MM.1S (cell line): ENCODE results near the gene BRD4.

Source experiments
- CTCF ChIP-seq: fragments of 300-600 bp; sonication (generic); IDR thresholded peaks from 2 replicates; pipeline ENCODE4 v1.5.1; 2016; ENCODE audit warnings: antibody characterized with exemption, low read length, mixed read lengths
- EZH2 ChIP-seq: fragments of 300-600 bp; sonication (generic); optimal IDR thresholded peaks from 2 replicates; pipeline ENCODE3; 2017; ENCODE audit warnings: low read depth, mild to moderate bottlenecking, antibody characterized with exemption, low read length, mixed read lengths

DNA sequence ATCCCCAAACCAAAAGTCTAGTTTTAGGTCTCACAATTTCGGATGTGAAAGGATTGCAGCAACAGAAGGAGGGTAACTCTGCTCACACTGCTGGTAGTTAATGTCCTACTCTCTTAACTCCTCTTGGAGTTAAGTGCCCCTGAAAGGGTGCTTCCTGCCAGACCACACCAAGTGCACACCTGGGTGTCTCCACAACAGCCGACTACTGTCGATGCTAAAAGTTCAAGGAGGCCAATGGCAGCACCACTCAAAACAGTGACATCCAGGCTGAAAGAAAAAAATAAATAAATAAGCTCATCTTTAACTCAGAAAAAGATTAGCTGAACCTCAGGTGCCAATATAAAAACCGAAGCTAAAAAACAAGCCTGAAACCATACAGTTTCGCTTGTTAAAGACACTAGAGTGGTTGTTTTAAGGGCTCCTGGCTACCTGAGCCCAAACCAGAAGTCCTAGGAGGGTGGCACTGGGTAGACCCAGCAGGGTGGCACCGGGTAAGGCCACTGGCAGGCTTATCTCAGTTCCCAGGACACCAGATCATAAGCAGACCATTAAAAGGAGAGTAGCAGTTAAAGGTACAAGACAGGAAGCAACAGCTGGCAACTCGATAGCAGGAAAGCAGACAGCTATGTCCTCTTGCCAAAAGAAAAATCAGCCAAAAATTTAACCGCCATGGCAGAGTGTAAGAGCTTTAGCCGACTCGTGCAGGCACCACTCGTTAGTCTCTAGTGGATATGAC, 39.3 kb downstream of the BRD4 start:
- TF ChIP-seq CTCF (no peak), EZH2 (no peak)
